ENCODE data around the gene CMTM4.

- no peak for TF ChIP-seq TCF7L2 (IDR thresholded peaks at IDR 0.05; ENCODE audit: borderline replicate concordance, extremely low read depth, insufficient read depth, insufficient read length)
- peak; percentile 29 to 67 (median 62); a peak in 5 of 6 replicates for TF ChIP-seq CTCF (IDR thresholded peaks at IDR 0.05 in 2 of 3, conservative IDR thresholded peaks at IDR 0.05 in 1 of 3; ENCODE audit: borderline replicate concordance in 1 of 3, insufficient read depth in 1 of 3, low read depth in 2 of 3, low read length in 2 of 3)
- TF ChIP-seq POLR2A (IDR thresholded peaks at IDR 0.05; ENCODE audit: borderline replicate concordance, extremely low read depth, insufficient read depth, insufficient read length): no peak
- TF ChIP-seq ZBTB33 (IDR thresholded peaks at IDR 0.05; ENCODE audit: extremely low read depth, insufficient replicate concordance, low read length): no peak
- no peak for TF ChIP-seq ZNF274 (IDR thresholded peaks at IDR 0.05; ENCODE audit: low read depth, low read length)
These were observed 20.7 kb upstream of the CMTM4 start for GRCh38 chr16:66717112-66717675.

Data from HCT116 (cell line).